IMR-90 (cell line): Measurements from ENCODE around the gene BTBD9. TPM values are rescaled to one million over a fixed set of nuclear protein-coding genes. Genes with fewer than 3 reads are reported as not detected.

Experiments used
- ATAC-seq: fragments of 200-7000 bp; cut with Tn5 transposase; 2 replicates; pipeline ENCODE4 v1.9.1; 2020; ENCODE audit warnings: low read depth, mild to moderate bottlenecking, moderate library complexity
- BruUV-seq: library from RNA; stranded (reverse); fragments of 400-500 nt; replicated peaks from 2 replicates; lab custom pipeline; 2021; lab: Mats Ljungman, UMichigan
- CTCF ChIA-PET: fragments of 300-600 bp; formaldehyde crosslinking; extraction: SDS; loops from one replicate; lab custom pipeline; 2021; ENCODE audit warnings: antibody characterized with exemption; lab: Yijun Ruan, JAX
- POLR2A ChIA-PET: fragments of 300-600 bp; sonication (Branson Sonifier 250); formaldehyde crosslinking; loops from one replicate; lab custom pipeline; 2022; ENCODE audit warnings: antibody characterized with exemption; ENCODE audit not compliant: unreplicated experiment; lab: Charles Lee
- DNase-seq: peaks from one replicate; pipeline ENCODE4 v3.0.0; 2013
- H2AFZ ChIP-seq: replicated peaks from 2 replicates; pipeline ENCODE3; 2013; ENCODE audit warnings: low read length, mild to moderate bottlenecking; ENCODE audit not compliant: poor library complexity
- H2AK5ac ChIP-seq: 2 replicates; pipeline ENCODE4 v1.6.1; 2013; ENCODE audit warnings: low read depth, low read length, inconsistent platforms
- H2AK9ac ChIP-seq: replicated peaks from 2 replicates; pipeline ENCODE3; 2013; ENCODE audit warnings: mild to moderate bottlenecking, low read depth, low read length, moderate library complexity; ENCODE audit not compliant: poor library complexity
- H2BK120ac ChIP-seq: 2 replicates; pipeline ENCODE4 v1.6.1; 2013; ENCODE audit warnings: low read depth, low read length, inconsistent platforms
- H2BK15ac ChIP-seq: 3 replicates; pipeline ENCODE4 v1.6.1; 2013; ENCODE audit warnings: low read depth, low read length, inconsistent platforms
- H2BK20ac ChIP-seq: 2 replicates; pipeline ENCODE4 v1.6.1; 2013; ENCODE audit warnings: low read depth, mild to moderate bottlenecking, inconsistent platforms, low read length, moderate library complexity
- H2BK5ac ChIP-seq: 2 replicates; pipeline ENCODE4 v1.6.1; 2013; ENCODE audit warnings: mild to moderate bottlenecking, low read depth, low read length, inconsistent platforms; ENCODE audit not compliant: poor library complexity, severe bottlenecking
- H3K14ac ChIP-seq: replicated peaks from 2 replicates; pipeline ENCODE4 v1.6.1; 2013; ENCODE audit warnings: low read depth, low read length, inconsistent platforms
- H3K18ac ChIP-seq: 2 replicates; pipeline ENCODE4 v1.6.1; 2013; ENCODE audit warnings: low read depth, low read length, control low read depth
- H3K23ac ChIP-seq: 2 replicates; pipeline ENCODE4 v1.6.1; 2013; ENCODE audit warnings: low read depth, low read length, inconsistent platforms
- H3K27ac ChIP-seq: 2 replicates; pipeline ENCODE4 v1.5.1; 2013; ENCODE audit warnings: mild to moderate bottlenecking, control low read depth, low read length; ENCODE audit not compliant: insufficient read depth
- H3K27me3 ChIP-seq: 2 replicates; pipeline ENCODE4 v1.6.1; 2013; ENCODE audit warnings: low read length; ENCODE audit not compliant: control insufficient read depth, insufficient read depth
- H3K36me3 ChIP-seq: 2 replicates; pipeline ENCODE4 v1.6.1; 2013; ENCODE audit warnings: low read length, mixed read lengths; ENCODE audit not compliant: control insufficient read depth, insufficient read depth
- H3K4ac ChIP-seq: 2 replicates; pipeline ENCODE4 v1.6.1; 2013; ENCODE audit warnings: low read depth, low read length, inconsistent platforms
- H3K4me1 ChIP-seq: 2 replicates; pipeline ENCODE4 v1.6.1; 2013; ENCODE audit warnings: low read length, mixed read lengths; ENCODE audit not compliant: control insufficient read depth, insufficient read depth
- H3K4me2 ChIP-seq: 2 replicates; pipeline ENCODE4 v1.6.1; 2013; ENCODE audit warnings: low read depth, mild to moderate bottlenecking, control low read depth, low read length, moderate library complexity
- H3K4me3 ChIP-seq: 2 replicates; pipeline ENCODE4 v1.5.1; 2013; ENCODE audit warnings: low read depth, mild to moderate bottlenecking, control low read depth, low read length, moderate library complexity; ENCODE audit not compliant: insufficient read depth
- H3K56ac ChIP-seq: 2 replicates; pipeline ENCODE4 v1.6.1; 2013; ENCODE audit warnings: low read length, inconsistent platforms; ENCODE audit not compliant: insufficient read depth; ENCODE audit errors: extremely low read depth
- H3K79me1 ChIP-seq, 2 experiments: 2 replicates each; pipeline ENCODE4 v1.6.1; 2013; ENCODE audit warnings: low read length in 2 of 2, inconsistent platforms in 1 of 2, low read depth in 1 of 2
- H3K9ac ChIP-seq: 2 replicates; pipeline ENCODE4 v1.6.1; 2013; ENCODE audit warnings: low read depth, low read length, control low read depth
- H3K9me1 ChIP-seq: 2 replicates; pipeline ENCODE4 v1.6.1; 2013; ENCODE audit warnings: low read length, inconsistent platforms; ENCODE audit not compliant: insufficient read depth
- H3K9me3 ChIP-seq: 2 replicates; pipeline ENCODE4 v1.6.1; 2013; ENCODE audit warnings: low read length; ENCODE audit not compliant: control insufficient read depth, insufficient read depth
- H4K20me1 ChIP-seq: 2 replicates; pipeline ENCODE4 v1.6.1; 2013; ENCODE audit warnings: low read length, inconsistent platforms; ENCODE audit not compliant: insufficient read depth
- H4K5ac ChIP-seq: 2 replicates; pipeline ENCODE4 v1.6.1; 2013; ENCODE audit warnings: mild to moderate bottlenecking, low read depth, low read length, control low read depth
- H4K8ac ChIP-seq, 2 experiments: 2 replicates each; pipeline ENCODE4 v1.6.1; 2013; ENCODE audit warnings: low read depth in 2 of 2, low read length in 2 of 2, control low read depth in 1 of 2, inconsistent platforms in 1 of 2
- H4K91ac ChIP-seq: 2 replicates; pipeline ENCODE4 v1.6.1; 2013; ENCODE audit warnings: low read depth, low read length, inconsistent platforms; ENCODE audit not compliant: insufficient read depth
- NFE2L2 ChIP-seq: fragments of 150-350 bp; IDR thresholded peaks from 2 replicates; pipeline ENCODE4 v1.6.1; 2016; ENCODE audit warnings: low read depth, mild to moderate bottlenecking, low read length
- RAD21 ChIP-seq: IDR thresholded peaks from 2 replicates; pipeline ENCODE4 v1.6.1; 2012; ENCODE audit warnings: low read length, improper control_type of control experiment
- WGBS, 2 experiments: methylation state at CpG; one replicate each; pipeline versions ENCODE4 v1.1.5 to v1.1.7; 2013; ENCODE audit warnings: missing lambda C conversion rate in 2 of 2; ENCODE audit not compliant: insufficient read length in 1 of 2; ENCODE audit errors: extremely low coverage in 2 of 2; 5-methylcytosine and 5-hydroxymethylcytosine counted together
- dilution Hi-C: fragments of 300-500 bp; cut with HindIII; formaldehyde crosslinking; loops from one replicate; pipeline ENCODE4 v1.14.3; 2018; ENCODE audit warnings: low sequenced_read_pairs; ENCODE audit not compliant: unreplicated experiment
- in situ Hi-C: fragments of 300-500 bp; cut with MboI; formaldehyde crosslinking; loops from 3 replicates; pipeline ENCODE4 v1.14.3; 2019; ENCODE audit warnings: low sequenced_read_pairs, inconsistent platforms, mixed read lengths
- intact Hi-C: fragments of 100-400 bp; cut with micrococcal nuclease; formaldehyde crosslinking; loops from 2 replicates; pipeline ENCODE4 v1.10.0; 2022
- polyA plus RNA-seq, 3 experiments: library from polyadenylated mRNA; depleted of rRNA; stranded (reverse); fragments of >200 nt; gene quantifications; 2 replicates each; pipeline ENCODE4 v1.2.3, GENCODE V29; 2012; ENCODE audit warnings: low replicate concordance in 1 of 3
- total RNA-seq: library from RNA; depleted of rRNA; stranded (reverse); fragments of >200 nt; gene quantifications from 2 replicates; pipeline ENCODE4 v1.2.3, GENCODE V29; 2012
- TF ChIP-seq, protein P1 (sequence below): fragments of 150-350 bp; IDR thresholded peaks from 2 replicates; pipeline ENCODE4 v1.6.1; 2016; ENCODE audit warnings: low read depth, mild to moderate bottlenecking, low read length, moderate library complexity, borderline replicate concordance
- TF ChIP-seq, protein P2 (sequence below): conservative IDR thresholded peaks from 2 replicates; pipeline ENCODE4 v1.5.1; 2012; ENCODE audit warnings: mild to moderate bottlenecking, low read depth, low read length, improper control_type of control experiment

Gene BTBD9
- total and polyA plus RNA-seq, 2 of the 4 experiments (the other 2 are of a cell fraction): 4.1 to 22.0 TPM

DNA sequence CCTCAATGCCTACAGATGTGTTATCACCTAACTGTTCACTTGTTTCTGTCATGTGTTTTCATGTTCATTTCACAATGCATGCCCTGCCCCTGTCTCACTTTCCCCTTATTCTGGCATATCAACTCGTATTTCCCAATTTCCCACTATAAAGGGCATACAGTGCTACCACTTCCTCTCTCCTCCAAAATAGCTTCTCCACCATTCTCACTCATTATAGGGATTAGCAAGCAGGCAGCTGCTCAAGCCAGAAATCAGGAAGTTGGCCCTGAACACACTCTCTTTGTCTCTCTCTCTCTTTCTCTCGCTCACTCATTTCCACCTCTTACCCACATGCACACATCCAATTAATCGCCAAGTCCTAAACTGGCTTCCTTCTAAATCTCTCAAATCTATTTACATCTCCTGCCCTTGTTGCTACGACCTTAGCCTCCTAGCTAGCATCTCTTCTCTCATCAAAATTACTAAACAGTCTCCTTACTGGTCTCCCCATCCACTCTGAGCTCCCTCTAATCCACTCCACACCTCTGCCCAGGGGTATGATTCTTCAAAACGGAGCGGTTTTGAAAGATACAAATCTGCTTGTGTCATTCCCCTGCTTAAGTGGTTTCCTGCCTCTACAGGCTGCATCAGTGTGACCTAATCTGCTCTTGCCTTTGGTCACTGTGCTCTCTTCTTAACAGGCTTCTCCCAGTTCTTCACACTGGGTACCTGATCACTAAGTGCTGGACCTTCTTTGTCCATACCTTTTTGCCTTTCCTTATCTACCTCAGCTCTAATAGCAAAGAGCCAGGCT lies 196.2 kb downstream of the BTBD9 start (continued):
- TF ChIP-seq, protein P1, sequence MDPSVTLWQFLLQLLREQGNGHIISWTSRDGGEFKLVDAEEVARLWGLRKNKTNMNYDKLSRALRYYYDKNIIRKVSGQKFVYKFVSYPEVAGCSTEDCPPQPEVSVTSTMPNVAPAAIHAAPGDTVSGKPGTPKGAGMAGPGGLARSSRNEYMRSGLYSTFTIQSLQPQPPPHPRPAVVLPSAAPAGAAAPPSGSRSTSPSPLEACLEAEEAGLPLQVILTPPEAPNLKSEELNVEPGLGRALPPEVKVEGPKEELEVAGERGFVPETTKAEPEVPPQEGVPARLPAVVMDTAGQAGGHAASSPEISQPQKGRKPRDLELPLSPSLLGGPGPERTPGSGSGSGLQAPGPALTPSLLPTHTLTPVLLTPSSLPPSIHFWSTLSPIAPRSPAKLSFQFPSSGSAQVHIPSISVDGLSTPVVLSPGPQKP: no peak

DNA sequence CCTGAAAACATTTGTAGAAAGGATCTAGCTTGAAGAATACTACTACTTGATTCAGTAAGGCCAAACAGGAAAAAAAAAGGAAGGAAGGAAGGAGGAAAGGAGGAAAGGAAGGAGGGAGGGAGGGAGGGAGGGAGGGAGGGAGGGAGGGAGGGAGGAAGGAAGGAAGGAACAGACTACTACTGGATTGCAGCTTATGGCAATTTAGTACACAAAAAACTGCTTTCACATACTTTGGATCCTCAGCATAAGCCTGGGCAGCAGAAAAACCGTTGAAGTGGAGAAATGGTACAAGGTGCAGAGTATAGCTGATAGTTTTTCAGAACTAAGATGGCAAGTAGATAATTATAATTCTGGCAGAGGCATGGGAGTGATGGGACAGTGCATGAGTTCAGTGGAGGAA lies 201.6 kb downstream of the BTBD9 start:
- no peak overlapping the region for H2BK5ac ChIP-seq
- no peak overlapping the region for H3K4ac ChIP-seq
- H3K14ac ChIP-seq: no peak overlapping the region
- H3K56ac ChIP-seq: no peak overlapping the region
- H2AK9ac ChIP-seq: no peak overlapping the region
- H3K4me2 ChIP-seq: no peak overlapping the region
- H2AFZ ChIP-seq: no peak overlapping the region
- H3K27ac ChIP-seq: no peak overlapping the region
- DNase-seq: no peak
- intact Hi-C loops (no loop called here), dilution Hi-C loops (no loop called here), in situ Hi-C loops (no loop called here)
- ATAC-seq: no peak
- no peak overlapping the region for H2AK5ac ChIP-seq
- H3K9me3 ChIP-seq: no peaks in the 10 kb centered on the region
- H2BK120ac ChIP-seq: no peak overlapping the region
- no peak overlapping the region for H2BK15ac ChIP-seq
- H3K9ac ChIP-seq: no peak overlapping the region
- no peak overlapping the region for H4K5ac ChIP-seq
- no peaks in the 10 kb centered on the region for H3K27me3 ChIP-seq
- H4K8ac ChIP-seq: no peak overlapping the region
- no CpG with 5 or more reads among the region's 1 CpG for WGBS, 2 experiments
- H3K79me1 ChIP-seq: no peaks in the 10 kb centered on the region; a peak in 2 of 4 replicates
- H3K4me3 ChIP-seq: no peak overlapping the region
- POLR2A ChIA-PET: no interaction called here
- no peaks in the 10 kb centered on the region for H3K36me3 ChIP-seq
- BruUV-seq: no TSS peak
- H3K4me1 ChIP-seq: peaks cover 2% of the 10 kb centered on the region
- H3K9me1 ChIP-seq: peaks cover 5% of the 10 kb centered on the region
- H3K18ac ChIP-seq: no peak overlapping the region
- no peak overlapping the region for H3K23ac ChIP-seq
- CTCF ChIA-PET: no interaction called here
- H2BK20ac ChIP-seq: no peak overlapping the region
- H4K91ac ChIP-seq: no peak overlapping the region
- TF ChIP-seq, protein P1: no peak
- TF ChIP-seq RAD21 (no peak), NFE2L2 (no peak)
- TF ChIP-seq, protein P2, sequence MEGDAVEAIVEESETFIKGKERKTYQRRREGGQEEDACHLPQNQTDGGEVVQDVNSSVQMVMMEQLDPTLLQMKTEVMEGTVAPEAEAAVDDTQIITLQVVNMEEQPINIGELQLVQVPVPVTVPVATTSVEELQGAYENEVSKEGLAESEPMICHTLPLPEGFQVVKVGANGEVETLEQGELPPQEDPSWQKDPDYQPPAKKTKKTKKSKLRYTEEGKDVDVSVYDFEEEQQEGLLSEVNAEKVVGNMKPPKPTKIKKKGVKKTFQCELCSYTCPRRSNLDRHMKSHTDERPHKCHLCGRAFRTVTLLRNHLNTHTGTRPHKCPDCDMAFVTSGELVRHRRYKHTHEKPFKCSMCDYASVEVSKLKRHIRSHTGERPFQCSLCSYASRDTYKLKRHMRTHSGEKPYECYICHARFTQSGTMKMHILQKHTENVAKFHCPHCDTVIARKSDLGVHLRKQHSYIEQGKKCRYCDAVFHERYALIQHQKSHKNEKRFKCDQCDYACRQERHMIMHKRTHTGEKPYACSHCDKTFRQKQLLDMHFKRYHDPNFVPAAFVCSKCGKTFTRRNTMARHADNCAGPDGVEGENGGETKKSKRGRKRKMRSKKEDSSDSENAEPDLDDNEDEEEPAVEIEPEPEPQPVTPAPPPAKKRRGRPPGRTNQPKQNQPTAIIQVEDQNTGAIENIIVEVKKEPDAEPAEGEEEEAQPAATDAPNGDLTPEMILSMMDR: no peak
- H4K20me1 ChIP-seq: no peaks in the 10 kb centered on the region
